Neuronal stem cell (in vitro differentiated cells): ENCODE measurements around the gene VPS26B.

ENCODE experiments used
- DNase-seq: peaks from one replicate; pipeline ENCODE4 v3.0.0-alpha.2; 2013; ENCODE audit warnings: low spot score
- H2AFZ ChIP-seq: one replicate; pipeline ENCODE4 v1.6.1; 2013; ENCODE audit warnings: mild to moderate bottlenecking, low read length, inconsistent platforms
- H2AK5ac ChIP-seq: 2 replicates; pipeline ENCODE4 v1.6.1; 2013; ENCODE audit warnings: low read depth, mild to moderate bottlenecking, inconsistent platforms, low read length, moderate library complexity, mixed read lengths
- H2BK120ac ChIP-seq: 2 replicates; pipeline ENCODE4 v1.6.1; 2013; ENCODE audit warnings: low read depth, mild to moderate bottlenecking, inconsistent platforms, low read length, moderate library complexity, mixed read lengths
- H2BK12ac ChIP-seq: one replicate; pipeline ENCODE4 v1.6.1; 2013; ENCODE audit warnings: low read length, inconsistent platforms
- H2BK15ac ChIP-seq: 2 replicates; pipeline ENCODE4 v1.6.1; 2013; ENCODE audit warnings: mild to moderate bottlenecking, low read length, inconsistent platforms, mixed read lengths
- H2BK5ac ChIP-seq: one replicate; pipeline ENCODE4 v1.6.1; 2013; ENCODE audit warnings: inconsistent platforms, mild to moderate bottlenecking, low read length, moderate library complexity
- H3K14ac ChIP-seq: one replicate; pipeline ENCODE4 v1.6.1; 2013; ENCODE audit warnings: low read length, inconsistent platforms
- H3K18ac ChIP-seq: 2 replicates; pipeline ENCODE4 v1.6.1; 2013; ENCODE audit warnings: low read length, inconsistent platforms
- H3K23ac ChIP-seq: 2 replicates; pipeline ENCODE4 v1.6.1; 2013; ENCODE audit warnings: low read depth, mild to moderate bottlenecking, mixed read lengths, low read length, inconsistent platforms; ENCODE audit not compliant: poor library complexity
- H3K27ac ChIP-seq: replicated peaks from 3 replicates; pipeline ENCODE4 v1.5.1; 2013; ENCODE audit warnings: low read length, inconsistent platforms
- H3K27me3 ChIP-seq, 3 experiments: 2 replicates each; pipeline ENCODE4 v1.6.1; 2013; ENCODE audit warnings: low read length in 3 of 3, mild to moderate bottlenecking in 2 of 3, inconsistent platforms in 1 of 3, low read depth in 1 of 3, mixed read lengths in 1 of 3, moderate library complexity in 1 of 3; ENCODE audit not compliant: control insufficient read depth in 3 of 3, insufficient read depth in 3 of 3
- H3K36me3 ChIP-seq, 2 donors: replicated peaks in 1 of 2; 2 replicates each; pipeline ENCODE4 v1.6.1; 2013; ENCODE audit warnings: low read length in 2 of 2; ENCODE audit not compliant: control insufficient read depth in 2 of 2, insufficient read depth in 2 of 2
- H3K4ac ChIP-seq: 2 replicates; pipeline ENCODE4 v1.6.1; 2013; ENCODE audit warnings: inconsistent platforms, mild to moderate bottlenecking, low read length, moderate library complexity
- H3K4me1 ChIP-seq, 2 donors: 1 replicate in 1 of 2; 2 replicates in 1 of 2; pipeline ENCODE4 v1.6.1; 2013; ENCODE audit warnings: low read length in 2 of 2, low read depth in 1 of 2; ENCODE audit not compliant: control insufficient read depth in 2 of 2, insufficient read depth in 1 of 2
- H3K4me2 ChIP-seq: one replicate; pipeline ENCODE4 v1.6.1; 2013; ENCODE audit warnings: mild to moderate bottlenecking, low read length, inconsistent platforms; ENCODE audit not compliant: insufficient read depth, poor library complexity, severe bottlenecking
- H3K4me3 ChIP-seq, 2 donors: 2 replicates each; pipeline ENCODE4 v1.5.1; 2013; ENCODE audit warnings: low read length in 2 of 2, mild to moderate bottlenecking in 2 of 2, inconsistent platforms in 1 of 2, moderate library complexity in 1 of 2
- H3K79me1 ChIP-seq: one replicate; pipeline ENCODE4 v1.6.1; 2013; ENCODE audit warnings: low read depth, mild to moderate bottlenecking, inconsistent platforms, low read length, moderate library complexity
- H3K9ac ChIP-seq: one replicate; pipeline ENCODE4 v1.6.1; 2013; ENCODE audit warnings: mild to moderate bottlenecking, low read depth, low read length, inconsistent platforms; ENCODE audit not compliant: poor library complexity
- H3K9me3 ChIP-seq, 2 donors: replicated peaks in 1 of 2; 2 replicates each; pipeline versions ENCODE3 to v1.6.1; 2013; ENCODE audit warnings: low read length in 2 of 2, mild to moderate bottlenecking in 2 of 2, inconsistent platforms in 1 of 2, low read depth in 1 of 2, mixed read lengths in 1 of 2, moderate library complexity in 1 of 2; ENCODE audit not compliant: control insufficient read depth in 2 of 2, insufficient read depth in 1 of 2
- H4K8ac ChIP-seq: one replicate; pipeline ENCODE4 v1.6.1; 2013; ENCODE audit warnings: low read depth, mild to moderate bottlenecking, inconsistent platforms, low read length, moderate library complexity
- H4K91ac ChIP-seq: one replicate; pipeline ENCODE4 v1.6.1; 2013; ENCODE audit warnings: low read length, low read depth, mild to moderate bottlenecking, inconsistent platforms; ENCODE audit not compliant: poor library complexity
- WGBS, 2 donors: extraction: QIAGEN DNeasy Blood & Tissue Kit; methylation state at CpG; one replicate each; pipeline ENCODE4 v1.1.7; 2013; ENCODE audit warnings: missing lambda C conversion rate in 2 of 2, mixed read lengths in 1 of 2; ENCODE audit not compliant: insufficient read length in 2 of 2, insufficient replicate concordance in 1 of 2; ENCODE audit errors: extremely low coverage in 2 of 2; 5-methylcytosine and 5-hydroxymethylcytosine counted together

The VPS26B gene

DNA sequence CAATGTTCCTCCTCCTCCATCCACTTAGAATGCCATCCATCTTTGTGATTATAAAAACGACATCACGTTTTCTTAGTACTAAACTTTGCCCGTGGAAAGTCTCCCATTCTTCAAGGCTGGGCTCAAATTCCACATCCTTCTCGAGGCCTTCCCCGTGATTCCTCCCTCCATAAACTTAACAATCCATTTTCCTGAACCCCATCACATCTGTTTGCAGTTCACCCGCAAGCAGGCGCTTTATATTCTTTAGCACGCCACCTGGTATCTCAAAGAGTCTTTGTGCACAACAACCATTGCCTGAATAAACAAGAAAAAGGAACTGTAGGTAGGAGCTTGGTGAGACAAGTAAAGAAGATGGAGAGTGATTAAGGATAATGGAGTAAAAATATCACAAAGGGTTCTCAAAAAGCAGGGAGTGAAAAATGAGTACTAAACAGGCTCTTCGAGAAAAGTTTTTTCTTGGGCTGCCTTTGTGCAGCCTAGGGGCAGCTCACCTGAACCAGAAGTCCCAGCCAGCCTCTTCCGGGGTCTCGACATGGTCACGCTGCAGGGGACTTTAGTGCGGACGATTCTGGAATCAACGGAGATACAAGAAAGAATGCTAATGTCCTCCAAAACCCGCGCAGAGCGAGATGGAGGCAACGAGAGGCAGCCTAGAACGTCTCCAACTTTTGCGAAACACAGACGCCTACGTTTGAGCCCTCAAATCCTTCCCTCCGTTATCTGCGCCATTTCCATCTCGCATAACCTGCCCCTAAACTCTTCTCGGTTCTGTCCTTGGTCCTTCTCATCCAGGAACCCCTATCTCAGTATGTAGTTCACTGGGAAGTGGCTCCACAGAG lies 28.1 kb downstream of the VPS26B start:
- Histone ChIP-seq H2BK5ac (no peak overlapping the region), H3K14ac (no peak overlapping the region), H2AK5ac (no peak overlapping the region), H2BK15ac (no peak overlapping the region), H3K27ac (no peak overlapping the region), H3K4ac (no peak overlapping the region), H3K79me1 (no peaks in the 10 kb centered on the region), H3K4me2 (peak overlapping the region; percentile 66), H3K36me3 (peaks cover 17 to 52% of the 10 kb centered on the region in 2 donors), H3K4me1 (peaks cover 0 to 3% of the 10 kb centered on the region in 2 donors), H3K23ac (no peak overlapping the region), H3K9me3 (no peaks in the 10 kb centered on the region), H4K8ac (no peak overlapping the region), H2AFZ (peak overlapping the region; percentile 85), H4K91ac (no peak overlapping the region), H2BK12ac (no peak overlapping the region), H2BK120ac (no peak overlapping the region), H3K27me3 (no peaks in the 10 kb centered on the region), H3K18ac (no peak overlapping the region), H3K9ac (no peak overlapping the region), H3K4me3 (peak overlapping the region; percentile 67 to 81)
- peak; percentile 55 for DNase-seq
- no CpG with 5 or more reads among the region's 27 CpGs for WGBS, 2 donors

DNA sequence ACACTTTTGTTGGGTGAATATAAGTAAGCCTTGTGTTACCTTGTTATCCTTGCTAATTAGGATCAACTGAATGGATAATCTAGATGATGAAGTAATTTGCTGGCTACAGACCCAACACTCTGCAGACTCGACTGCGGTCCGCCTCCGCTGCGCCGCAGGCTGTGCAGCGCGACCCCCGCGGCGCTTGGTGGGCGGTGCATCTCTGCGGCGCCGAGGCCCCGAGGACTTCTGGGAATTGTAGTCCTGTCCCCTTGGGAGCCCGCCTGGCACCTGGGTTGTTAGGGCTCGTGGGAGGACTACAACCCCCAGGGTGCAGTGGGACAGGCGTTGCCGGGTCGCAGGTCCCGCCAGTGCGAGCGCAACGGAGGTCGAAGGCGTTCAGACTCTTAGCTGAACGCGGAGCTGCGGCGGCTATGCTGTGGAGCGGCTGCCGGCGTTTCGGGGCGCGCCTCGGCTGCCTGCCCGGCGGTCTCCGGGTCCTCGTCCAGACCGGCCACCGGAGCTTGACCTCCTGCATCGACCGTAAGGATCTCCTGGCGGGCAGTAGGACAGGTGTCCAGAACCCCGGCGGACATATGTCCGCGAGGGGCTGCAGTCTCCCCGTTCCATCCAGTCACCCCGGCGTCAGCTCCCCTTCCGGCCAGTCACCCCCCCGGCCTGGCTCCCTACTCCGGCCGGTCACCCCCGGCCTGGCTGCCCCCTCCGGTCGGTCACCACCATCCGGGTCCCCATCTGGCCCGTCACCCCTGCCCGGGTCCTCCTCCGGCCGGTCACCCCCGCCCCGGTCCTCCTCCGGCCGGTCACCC lies 28.9 kb downstream of the VPS26B start, which contains the start of the genes ACAD8 and THYN1:
Gene ACAD8, plus strand, starts transcription at position 381 of the 806 bp plus-strand sequence. Its CDS starts 33 bp downstream, at position 414.
Gene THYN1, minus strand, starts transcription at position 165 of the 806 bp plus-strand sequence. CDS start 470 bp downstream, outside the sequence.
- Histone ChIP-seq H2AFZ (peak within 1 kb of the TSS; percentile 98), H3K4me3 (peak within 1 kb of the TSS; percentile 67 to 93), H3K23ac (peak within 1 kb of the TSS; percentile 66), H4K8ac (no peak within 1 kb of the TSS), H3K18ac (peak within 1 kb of the TSS; percentile 90), H2BK12ac (no peak within 1 kb of the TSS), H3K9me3 (no peaks in the 10 kb centered on the region), H2BK5ac (no peak within 1 kb of the TSS), H3K14ac (no peak within 1 kb of the TSS), H3K27me3 (no peaks in the 10 kb centered on the region), H3K4ac (no peak within 1 kb of the TSS), H3K4me1 (peaks cover 0 to 3% of the 10 kb centered on the region in 2 donors), H3K4me2 (peak within 1 kb of the TSS; percentile 79), H3K9ac (peak within 1 kb of the TSS; percentile 96), H4K91ac (no peak within 1 kb of the TSS), H3K79me1 (no peaks in the 10 kb centered on the region), H2BK15ac (no peak within 1 kb of the TSS), H3K36me3 (peaks cover 15 to 47% of the 10 kb centered on the region in 2 donors), H2BK120ac (no peak within 1 kb of the TSS), H3K27ac (no peak within 1 kb of the TSS), H2AK5ac (no peak within 1 kb of the TSS)
- DNase-seq = peak; percentile 95
- WGBS, 2 donors = no CpG with 5 or more reads among the region's 70 CpGs

DNA sequence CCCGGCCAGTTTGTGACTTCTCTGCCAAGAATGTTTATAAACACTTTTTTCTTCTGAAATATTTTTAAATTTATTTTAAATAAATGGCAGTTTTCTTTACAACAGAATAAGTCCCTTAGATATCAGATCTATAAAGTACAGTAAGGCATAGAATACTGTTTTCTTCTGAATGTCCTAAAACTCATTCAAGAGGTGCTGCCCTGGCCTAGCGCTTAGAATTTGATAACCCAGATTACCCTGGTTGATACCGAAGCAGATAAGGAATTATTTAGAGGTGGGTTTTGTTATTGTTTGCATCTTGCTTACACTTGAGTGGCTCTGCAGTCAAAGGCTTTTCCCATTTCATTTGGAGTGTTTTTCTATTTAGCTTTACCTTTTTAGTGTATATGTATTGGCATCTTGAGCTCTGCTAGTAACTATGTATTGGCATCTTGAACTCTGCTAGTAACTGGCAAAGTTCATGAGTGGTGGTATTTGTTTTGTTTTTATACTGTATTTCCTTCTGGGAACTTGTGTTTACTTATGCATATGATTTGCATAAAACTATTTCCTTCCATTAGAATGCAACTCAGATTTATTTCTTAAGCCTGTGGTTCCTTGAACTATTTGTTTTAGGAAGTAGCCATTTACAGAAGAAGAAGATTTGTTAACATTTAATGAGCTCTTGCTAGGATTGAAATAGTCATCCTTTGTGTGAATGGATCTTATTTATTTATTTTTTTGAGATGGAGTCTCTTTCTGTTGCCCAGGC lies 30.1 kb downstream of the VPS26B start:
- H3K27me3 ChIP-seq = no peaks in the 10 kb centered on the region
- H2BK12ac ChIP-seq = no peak overlapping the region
- no peak overlapping the region for H3K27ac ChIP-seq
- H3K9ac ChIP-seq = no peak overlapping the region
- no peak overlapping the region for H2BK120ac ChIP-seq
- no peak overlapping the region for H2BK15ac ChIP-seq
- H3K4me2 ChIP-seq = peak overlapping the region; percentile 79
- no peak overlapping the region for H2BK5ac ChIP-seq
- no peak overlapping the region for H3K4ac ChIP-seq
- no peak overlapping the region for H4K8ac ChIP-seq
- H3K4me3 ChIP-seq = peak overlapping the region in 1 of 2 donors; percentile 67
- no peak overlapping the region for H4K91ac ChIP-seq
- peaks cover 0 to 3% of the 10 kb centered on the region in 2 donors for H3K4me1 ChIP-seq
- WGBS, 2 donors = no CpG with 5 or more reads among the region's 3 CpGs
- peaks cover 12 to 47% of the 10 kb centered on the region in 2 donors for H3K36me3 ChIP-seq
- H3K79me1 ChIP-seq = no peaks in the 10 kb centered on the region
- no peak overlapping the region for H2AK5ac ChIP-seq
- no peak overlapping the region for H3K18ac ChIP-seq
- DNase-seq = no peak
- H3K14ac ChIP-seq = no peak overlapping the region
- no peak overlapping the region for H2AFZ ChIP-seq
- no peaks in the 10 kb centered on the region for H3K9me3 ChIP-seq
- H3K23ac ChIP-seq = no peak overlapping the region
